HCT116 (cell line): ENCODE data around the gene MCRIP2. TPM values are rescaled to one million over a fixed set of nuclear protein-coding genes. Genes with fewer than 3 reads are reported as not detected.

Experiments used
- ATAC-seq: fragments of 200-7000 bp; cut with Tn5 transposase; 2 replicates; pipeline ENCODE4 v1.9.1; 2020; ENCODE audit warnings: mild to moderate bottlenecking, moderate library complexity
- BruUV-seq: library from RNA; stranded (reverse); fragments of 400-500 nt; replicated peaks from 2 replicates; lab custom pipeline; 2021; lab: Mats Ljungman, UMichigan
- CTCF ChIA-PET: fragments of 300-600 bp; sonication (Branson Sonifier 250); formaldehyde crosslinking; loops from one replicate; lab custom pipeline; 2021; ENCODE audit warnings: antibody characterized with exemption; lab: Charles Lee
- POLR2A ChIA-PET: fragments of 300-600, 350-600 bp; sonication (Branson Sonifier 250); formaldehyde crosslinking; loops from one replicate; lab custom pipeline; 2021; ENCODE audit warnings: antibody characterized with exemption; lab: Charles Lee
- RAD21 ChIA-PET, 2 experiments: fragments of 300-600 bp; sonication (Branson Sonifier 250); formaldehyde crosslinking; loops; one replicate each; lab custom pipeline; 2023; ENCODE audit warnings: low total read pairs in 2 of 2; ENCODE audit not compliant: uncharacterized antibody in 2 of 2, unreplicated experiment in 2 of 2, low non-redundant PET in 1 of 2; lab: Charles Lee
- DNase-seq: peaks from one replicate; pipeline ENCODE4 v3.0.0-alpha.2; 2010; ENCODE audit warnings: low read depth, low spot score
- H2AFZ ChIP-seq: fragments of 200-600 bp; shearing (Covaris generic), sonication (generic); 2 replicates; pipeline ENCODE4 v1.6.1; 2017; ENCODE audit warnings: low read depth, mixed run types, mixed read lengths, antibody characterized with exemption, low read length; ENCODE audit not compliant: poor library complexity, severe bottlenecking
- H3K27ac ChIP-seq: 2 replicates; pipeline ENCODE4 v1.5.1; 2012; ENCODE audit warnings: low read depth, low read length
- H3K27me3 ChIP-seq: fragments of 200-600 bp; sonication (generic); 2 replicates; pipeline ENCODE4 v1.6.1; 2016; ENCODE audit warnings: mixed run types, low read length, mixed read lengths; ENCODE audit not compliant: insufficient read depth
- H3K36me3 ChIP-seq, 2 experiments: fragments of 200-500 bp in 1 of 2; fragments of 200-600 bp in 1 of 2; sonication (Bioruptor generic) in 1 of 2; sonication (generic) in 1 of 2; 2 replicates each; pipeline versions ENCODE4 v1.5.1 to v1.6.1; 2014 to 2016; ENCODE audit warnings: low read length in 2 of 2, inconsistent platforms in 1 of 2, mixed read lengths in 1 of 2, mixed run types in 1 of 2; ENCODE audit not compliant: insufficient read depth in 2 of 2, control insufficient read depth in 1 of 2
- H3K4me1 ChIP-seq, 2 experiments: fragments of 200-600 bp in 1 of 2; sonication (generic) in 1 of 2; 2 replicates each; pipeline versions ENCODE4 v1.5.1 to v1.6.1; 2012 to 2017; ENCODE audit warnings: low read length in 2 of 2, inconsistent platforms in 1 of 2, mild to moderate bottlenecking in 1 of 2, mixed read lengths in 1 of 2, mixed run types in 1 of 2, moderate library complexity in 1 of 2; ENCODE audit not compliant: insufficient read depth in 2 of 2, control insufficient read depth in 1 of 2
- H3K4me2 ChIP-seq: fragments of 200-600 bp; sonication (generic); 2 replicates; pipeline ENCODE4 v1.6.1; 2017; ENCODE audit warnings: mixed run types, low read length, mixed read lengths
- H3K4me3 ChIP-seq, 2 experiments: fragments of 200-600 bp in 1 of 2; sonication (generic) in 1 of 2; replicated peaks in 1 of 2; 2 replicates each; pipeline ENCODE4 v1.5.1; 2011 to 2016; ENCODE audit warnings: low read length in 2 of 2, control low read depth in 1 of 2, low read depth in 1 of 2, mild to moderate bottlenecking in 1 of 2, mixed read lengths in 1 of 2, mixed run types in 1 of 2
- H3K79me2 ChIP-seq: fragments of 200-600 bp; sonication (generic); 2 replicates; pipeline ENCODE4 v1.6.1; 2017; ENCODE audit warnings: mild to moderate bottlenecking, mixed run types, low read length, moderate library complexity, mixed read lengths; ENCODE audit not compliant: insufficient read depth
- H3K9ac ChIP-seq: fragments of 200-600 bp; sonication (generic); 2 replicates; pipeline ENCODE4 v1.6.1; 2016; ENCODE audit warnings: low read length, mixed read lengths
- H3K9me2 ChIP-seq: fragments of 200-600 bp; sonication (generic), shearing (Covaris generic); 2 replicates; pipeline ENCODE4 v1.6.1; 2017; ENCODE audit warnings: mixed run types, mild to moderate bottlenecking, moderate library complexity; ENCODE audit not compliant: insufficient read depth
- H3K9me3 ChIP-seq, 2 experiments: fragments of 200-500 bp in 1 of 2; fragments of 200-600 bp in 1 of 2; sonication (Bioruptor generic) in 1 of 2; sonication (generic) in 1 of 2; 2 replicates each; pipeline ENCODE4 v1.6.1; 2014 to 2017; ENCODE audit warnings: low read length in 2 of 2, mixed read lengths in 2 of 2, inconsistent platforms in 1 of 2, low read depth in 1 of 2, mild to moderate bottlenecking in 1 of 2, mixed run types in 1 of 2, moderate library complexity in 1 of 2; ENCODE audit not compliant: control insufficient read depth in 1 of 2, insufficient read depth in 1 of 2
- H4K20me1 ChIP-seq: fragments of 200-600 bp; sonication (generic), shearing (Covaris generic); 2 replicates; pipeline ENCODE4 v1.6.1; 2017; ENCODE audit warnings: mixed run types, mild to moderate bottlenecking, moderate library complexity; ENCODE audit not compliant: insufficient read depth
- CBX3 ChIP-seq: IDR thresholded peaks from 2 replicates; pipeline ENCODE4 v1.6.1; 2012; ENCODE audit warnings: low read depth
- EGR1 ChIP-seq: IDR thresholded peaks from 2 replicates; pipeline ENCODE4 v1.6.1; 2012; ENCODE audit warnings: low read depth
- ELF1 ChIP-seq: IDR thresholded peaks from 2 replicates; pipeline ENCODE4 v1.6.1; 2012; ENCODE audit warnings: low read depth, borderline replicate concordance
- EZH2 ChIP-seq: fragments of 200-600 bp; sonication (generic); IDR thresholded peaks from 2 replicates; pipeline ENCODE4 v1.6.1; 2017; ENCODE audit warnings: antibody characterized with exemption, mixed run types
- EZH2phosphoT487 ChIP-seq: fragments of 200-600 bp; IDR thresholded peaks from 2 replicates; pipeline ENCODE4 v1.6.1; 2018; ENCODE audit warnings: antibody characterized with exemption, borderline replicate concordance
- FOSL1 ChIP-seq: IDR thresholded peaks from 2 replicates; pipeline ENCODE4 v1.6.1; 2012; ENCODE audit warnings: low read depth
- MAX ChIP-seq: IDR thresholded peaks from 2 replicates; pipeline ENCODE4 v1.6.1; 2012
- POLR2A ChIP-seq: IDR thresholded peaks from 2 replicates; pipeline ENCODE4 v1.7.0; 2011; ENCODE audit warnings: borderline replicate concordance; ENCODE audit not compliant: insufficient read depth, insufficient read length; ENCODE audit errors: extremely low read depth
- REST ChIP-seq: IDR thresholded peaks from 2 replicates; pipeline ENCODE4 v1.6.1; 2012; ENCODE audit warnings: low read depth
- SIN3A ChIP-seq: IDR thresholded peaks from 2 replicates; pipeline ENCODE4 v1.6.1; 2012; ENCODE audit warnings: low read depth
- SP1 ChIP-seq: IDR thresholded peaks from 2 replicates; pipeline ENCODE4 v1.6.1; 2012; ENCODE audit warnings: low read depth
- YY1 ChIP-seq: IDR thresholded peaks from 2 replicates; pipeline ENCODE4 v1.6.1; 2011; ENCODE audit warnings: low read length, low read depth, moderate library complexity, mild to moderate bottlenecking; ENCODE audit not compliant: insufficient replicate concordance; ENCODE audit errors: extremely low read depth
- ZNF274 ChIP-seq: fragments of 200-500 bp; sonication (Bioruptor generic); IDR thresholded peaks from 2 replicates; pipeline ENCODE4 v1.6.1; 2014; ENCODE audit warnings: mild to moderate bottlenecking, low read depth, low read length, inconsistent platforms
- intact Hi-C: fragments of 100-400 bp; cut with micrococcal nuclease; formaldehyde crosslinking; loops from 2 replicates; pipeline ENCODE4 v1.10.0; 2022
- total RNA-seq: library from RNA; stranded (reverse); gene quantifications from one replicate; pipeline ENCODE4 v1.2.1, GENCODE V29; 2021; ENCODE audit not compliant: unreplicated experiment

The MCRIP2 gene
- total RNA-seq, 1 experiment from 2014 or later, result 34.9 TPM

- TF ChIP-seq EZH2phosphoT487, result no peak
These were observed 14.7 kb upstream of the MCRIP2 start (continued) for GRCh38 chr16:626787-627453.

DNA sequence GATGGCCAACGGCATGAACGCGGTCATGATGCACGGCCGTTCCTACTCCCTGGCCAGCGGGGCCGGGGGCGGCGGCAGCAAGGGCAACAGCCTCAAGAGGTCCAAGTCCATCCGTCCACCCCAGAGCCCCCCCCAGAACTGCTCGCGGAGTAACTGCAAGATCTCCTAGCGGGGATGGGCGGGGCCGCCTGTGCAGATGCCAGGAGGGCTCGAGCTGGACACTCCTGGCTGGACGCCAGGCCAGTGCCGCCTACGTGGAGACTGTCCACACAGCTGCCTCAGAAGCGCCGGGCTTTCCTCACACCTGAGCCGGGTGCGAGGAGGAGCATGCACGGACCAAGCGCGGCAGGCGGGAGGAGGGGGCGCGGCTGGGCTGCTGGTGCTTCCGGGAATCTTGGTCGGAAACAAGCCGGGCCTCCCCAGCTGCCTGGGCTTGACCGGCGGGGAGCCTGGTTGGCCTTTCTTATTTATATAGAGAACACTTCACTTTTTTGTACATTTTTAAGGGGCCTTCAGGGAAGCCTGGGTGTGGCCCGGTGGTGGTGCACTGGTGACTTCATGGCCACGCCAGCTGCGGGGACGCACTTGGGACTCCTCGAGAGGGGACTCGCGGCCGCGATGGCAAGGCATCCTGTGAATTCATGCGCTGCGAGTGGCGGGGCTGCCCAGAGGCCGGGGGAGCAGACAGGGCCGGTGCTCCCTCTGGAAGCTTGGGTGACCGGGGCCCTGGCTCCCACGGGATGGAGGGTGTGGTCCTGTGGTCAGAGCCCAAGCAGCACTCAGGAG lies 14.0 kb upstream of the MCRIP2 start:
- Histone ChIP-seq H3K27ac (peak overlapping the region; percentile 83), H3K9ac (peak overlapping the region; percentile 57), H2AFZ (no peak overlapping the region), H3K4me2 (peak overlapping the region; percentile 61), H3K27me3 (no peaks in the 10 kb centered on the region), H3K4me3 (peak overlapping the region in 1 of 2 experiments; percentile 20; a peak in 1 of 4 replicates), H3K79me2 (no peaks in the 10 kb centered on the region), H3K9me3 (no peaks in the 10 kb centered on the region), H3K4me1 (peaks cover 29 to 47% of the 10 kb centered on the region in 2 experiments), H4K20me1 (no peaks in the 10 kb centered on the region)
- POLR2A ChIA-PET, result no interaction called here
- CTCF ChIA-PET, result no interaction called here
- RAD21 ChIA-PET, result interaction anchor here in 1 of 2 experiments (0.9 kb wide), 1 partner anchor 39 kb away, joined by 3 read pairs; no protein-coding TSS in a partner anchor
- intact Hi-C loops, result loop anchor here (5.0 kb wide), 1 partner anchor 35 kb away; the partner anchor contains the start of gene RAB40C
- no TSS peak for BruUV-seq
- ATAC-seq, result peak; percentile 30
- no peak for TF ChIP-seq FOSL1
- TF ChIP-seq POLR2A, result no peak
- peak; percentile 98 for TF ChIP-seq MAX
- TF ChIP-seq SP1, result peak; percentile 44; the same call in 1 of the 2 replicates
- 0 out of 2 replicates have a peak, but pooled peaks have one; percentile 48 for TF ChIP-seq SIN3A
- TF ChIP-seq EGR1, result peak; percentile 48; the same call in 1 of the 2 replicates
- no peak for TF ChIP-seq ZNF274
- no peak for TF ChIP-seq YY1
- peak; percentile 83 for TF ChIP-seq CBX3
- TF ChIP-seq REST, result no peak
- TF ChIP-seq EZH2, result no peak
- TF ChIP-seq ELF1, result no peak
- TF ChIP-seq, all 23 proteins: peak for 5
- no peaks in the 10 kb centered on the region for H3K9me2 ChIP-seq
- DNase-seq, result no peak
- H3K36me3 ChIP-seq, result no peaks in the 10 kb centered on the region
